ENCODE measurements around the gene UBTF.

GRCh38 chr17:44190481-44190880 is 29.0 kb downstream of the UBTF start:
- TF ChIP-seq POLR2A (IDR thresholded peaks at IDR 0.05) (no peak), CTCF (IDR thresholded peaks at IDR 0.05) (no peak)
